ENCODE data around the gene CNR1. TPM values are rescaled to one million over a fixed set of nuclear protein-coding genes. Genes with fewer than 3 reads are reported as not detected.

CNR1 gene
- total and polyA plus RNA-seq, 7 experiments from 2014 or later, result not detected

DNA sequence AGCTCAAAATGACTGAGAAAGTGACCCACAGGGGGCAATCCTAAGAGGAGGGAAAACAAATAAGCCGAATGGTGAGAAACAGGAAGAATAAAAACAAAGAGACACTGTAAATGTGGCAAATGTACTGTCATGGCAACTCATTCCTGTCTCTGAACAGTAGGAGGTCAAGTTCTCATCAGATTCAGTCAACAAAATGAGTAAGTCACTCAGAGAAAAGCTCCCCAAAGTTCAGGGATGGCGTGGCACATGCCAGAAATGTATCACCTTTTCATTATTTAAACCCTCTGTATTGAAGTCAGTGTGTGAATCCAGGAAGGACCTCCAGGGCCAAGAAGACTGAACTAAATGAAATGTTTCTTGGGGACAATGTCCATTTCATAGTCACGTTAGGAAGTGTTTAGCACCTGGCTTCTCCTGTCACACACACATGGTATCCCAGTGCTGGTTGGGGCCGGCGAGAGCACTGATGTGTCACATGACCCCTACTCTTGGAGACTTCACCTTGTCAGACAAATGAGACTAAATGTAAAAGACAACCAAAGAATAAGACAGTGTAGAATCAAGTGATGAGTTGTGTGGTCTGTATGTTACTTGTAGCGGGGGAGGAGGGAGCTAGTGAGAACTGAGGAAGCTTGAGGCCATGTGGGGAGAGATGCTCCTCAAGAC lies 20.7 kb downstream of the CNR1 start:
- no peaks in the 10 kb centered on the region for H3K27me3 ChIP-seq (ENCODE audit: control insufficient read depth in 2 of 2, insufficient read depth in 2 of 2, low read length in 2 of 2)
- H3K4me1 ChIP-seq (ENCODE audit: control insufficient read depth in 2 of 2, insufficient read depth in 2 of 2, low read length in 2 of 2), result no peaks in the 10 kb centered on the region
- no peak overlapping the region for H3K27ac ChIP-seq (ENCODE audit: low read depth, low read length)
- CTCF ChIA-PET, result no interaction called here
- ATAC-seq (no peak), DNase-seq (no peak)
- H3K27me3 Mint-ChIP-seq, result peaks cover 0 to 23% (median 17%) of the 10 kb centered on the region in 5 donors
- intact Hi-C loops (cut with micrococcal nuclease), result no loop called here
- no peaks in the 10 kb centered on the region for H3K9me3 ChIP-seq (ENCODE audit: control insufficient read depth in 2 of 3, low read length in 3 of 3)
- no peaks in the 10 kb centered on the region for H3K4me1 Mint-ChIP-seq
- POLR2A ChIA-PET, result no interaction called here
- H3K36me3 Mint-ChIP-seq, result no peaks in the 10 kb centered on the region
- no peak overlapping the region for H3K27ac Mint-ChIP-seq
- H3K4me3 Mint-ChIP-seq, result no peak overlapping the region
- peaks cover 0 to 4% (median 0%) of the 10 kb centered on the region in 11 donors for H3K9me3 Mint-ChIP-seq
- H3K4me3 ChIP-seq (ENCODE audit: low read length), result no peak overlapping the region
- no peaks in the 10 kb centered on the region for H3K36me3 ChIP-seq (ENCODE audit: control insufficient read depth in 2 of 3, insufficient read depth in 3 of 3, low read length in 3 of 3)

- Histone ChIP-seq H3K9me3 (ENCODE audit: control insufficient read depth in 2 of 3, low read length in 3 of 3) (no peaks in the 10 kb centered on the region), H3K27me3 (ENCODE audit: control insufficient read depth in 2 of 2, insufficient read depth in 2 of 2, low read length in 2 of 2) (no peaks in the 10 kb centered on the region), H3K36me3 (ENCODE audit: control insufficient read depth in 2 of 3, insufficient read depth in 3 of 3, low read length in 3 of 3) (no peaks in the 10 kb centered on the region), H3K4me3 (ENCODE audit: low read length) (no peak overlapping the region), H3K4me1 (ENCODE audit: control insufficient read depth in 2 of 2, insufficient read depth in 2 of 2, low read length in 2 of 2) (no peaks in the 10 kb centered on the region), H3K27ac (ENCODE audit: low read depth, low read length) (no peak overlapping the region)
- H3K9me3 Mint-ChIP-seq, result peaks cover 0 to 4% (median 0%) of the 10 kb centered on the region in 11 donors
- no peak for ATAC-seq
- peaks cover 0 to 16% (median 13%) of the 10 kb centered on the region in 5 donors for H3K27me3 Mint-ChIP-seq
- ChIA-PET CTCF (no interaction called here), POLR2A (no interaction called here)
- intact Hi-C loops (cut with micrococcal nuclease), result no loop called here
- no peak overlapping the region for H3K4me3 Mint-ChIP-seq
- DNase-seq, result no peak
- no peaks in the 10 kb centered on the region for H3K36me3 Mint-ChIP-seq
- no peaks in the 10 kb centered on the region for H3K4me1 Mint-ChIP-seq
- H3K27ac Mint-ChIP-seq, result no peak overlapping the region
Measured at GRCh38 chr6:88144637-88145297, 21.4 kb downstream of the CNR1 start.

DNA sequence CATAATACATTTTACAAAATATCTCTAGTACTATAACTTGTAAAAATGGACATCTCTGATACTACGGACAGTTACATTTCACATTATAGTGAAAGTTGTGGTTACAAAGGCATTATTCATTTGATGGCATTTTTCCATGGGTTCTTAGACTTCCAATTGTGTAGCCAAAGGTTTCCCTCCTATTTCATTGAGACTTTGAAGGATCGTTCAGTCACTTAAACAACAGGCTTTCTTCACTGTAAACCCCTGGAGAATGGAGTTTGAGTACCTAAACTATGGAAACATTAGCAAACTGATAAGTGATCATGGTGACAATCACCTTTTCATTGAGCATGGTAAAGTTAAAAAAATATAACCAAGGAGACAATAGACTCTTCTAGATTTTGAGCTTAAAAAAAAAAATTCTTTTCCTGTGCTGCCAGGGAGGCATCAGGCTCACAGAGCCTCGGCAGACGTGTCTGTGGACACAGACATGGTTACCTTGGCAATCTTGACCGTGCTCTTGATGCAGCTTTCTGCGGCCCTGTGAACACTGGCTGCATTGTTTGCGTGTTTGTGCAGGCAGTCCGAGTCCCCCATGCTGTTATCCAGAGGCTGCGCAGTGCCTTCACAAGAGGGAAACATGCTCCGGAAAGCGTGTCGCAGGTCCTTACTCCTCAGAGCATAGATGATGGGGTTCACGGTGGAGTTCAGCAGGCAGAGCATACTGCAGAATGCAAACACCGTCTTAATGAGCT lies 22.6 kb downstream of the CNR1 start:
- no peaks in the 10 kb centered on the region for H3K4me1 Mint-ChIP-seq
- peaks cover 0 to 3% (median 0%) of the 10 kb centered on the region in 11 donors for H3K9me3 Mint-ChIP-seq
- no peaks in the 10 kb centered on the region for H3K36me3 Mint-ChIP-seq
- no peaks in the 10 kb centered on the region for H3K4me1 ChIP-seq (ENCODE audit: control insufficient read depth in 2 of 2, insufficient read depth in 2 of 2, low read length in 2 of 2)
- peaks cover 0 to 12% (median 6%) of the 10 kb centered on the region in 5 donors for H3K27me3 Mint-ChIP-seq
- intact Hi-C loops (cut with micrococcal nuclease), result no loop called here
- H3K9me3 ChIP-seq (ENCODE audit: control insufficient read depth in 2 of 3, low read length in 3 of 3), result no peaks in the 10 kb centered on the region
- ATAC-seq (no peak), DNase-seq (no peak)
- H3K4me3 ChIP-seq (ENCODE audit: low read length), result no peak overlapping the region
- H3K36me3 ChIP-seq (ENCODE audit: control insufficient read depth in 2 of 3, insufficient read depth in 3 of 3, low read length in 3 of 3), result no peaks in the 10 kb centered on the region
- ChIA-PET POLR2A (no interaction called here), CTCF (no interaction called here)
- no peak overlapping the region for H3K27ac ChIP-seq (ENCODE audit: low read depth, low read length)
- no peaks in the 10 kb centered on the region for H3K27me3 ChIP-seq (ENCODE audit: control insufficient read depth in 2 of 2, insufficient read depth in 2 of 2, low read length in 2 of 2)
- H3K4me3 Mint-ChIP-seq, result no peak overlapping the region
- H3K27ac Mint-ChIP-seq, result no peak overlapping the region

GRCh38 chr6:88142297-88142668 lies 23.9 kb downstream of the CNR1 start:
- ChIA-PET CTCF (no interaction called here), POLR2A (no interaction called here)
- DNase-seq, result no peak
- no peaks in the 10 kb centered on the region for H3K27me3 ChIP-seq (ENCODE audit: control insufficient read depth in 2 of 2, insufficient read depth in 2 of 2, low read length in 2 of 2)
- no peaks in the 10 kb centered on the region for H3K9me3 Mint-ChIP-seq
- peaks cover 0 to 7% (median 0%) of the 10 kb centered on the region in 5 donors for H3K27me3 Mint-ChIP-seq
- H3K36me3 ChIP-seq (ENCODE audit: control insufficient read depth in 2 of 3, insufficient read depth in 3 of 3, low read length in 3 of 3), result no peaks in the 10 kb centered on the region
- intact Hi-C loops (cut with micrococcal nuclease), result no loop called here
- no peaks in the 10 kb centered on the region for H3K4me1 Mint-ChIP-seq
- H3K36me3 Mint-ChIP-seq, result no peaks in the 10 kb centered on the region
- no peak overlapping the region for H3K27ac ChIP-seq (ENCODE audit: low read depth, low read length)
- no peak overlapping the region for H3K27ac Mint-ChIP-seq
- ATAC-seq, result no peak
- H3K4me1 ChIP-seq (ENCODE audit: control insufficient read depth in 2 of 2, insufficient read depth in 2 of 2, low read length in 2 of 2), result no peaks in the 10 kb centered on the region
- no peak overlapping the region for H3K4me3 ChIP-seq (ENCODE audit: low read length)
- H3K9me3 ChIP-seq (ENCODE audit: control insufficient read depth in 2 of 3, low read length in 3 of 3), result no peaks in the 10 kb centered on the region
- no peak overlapping the region for H3K4me3 Mint-ChIP-seq

DNA sequence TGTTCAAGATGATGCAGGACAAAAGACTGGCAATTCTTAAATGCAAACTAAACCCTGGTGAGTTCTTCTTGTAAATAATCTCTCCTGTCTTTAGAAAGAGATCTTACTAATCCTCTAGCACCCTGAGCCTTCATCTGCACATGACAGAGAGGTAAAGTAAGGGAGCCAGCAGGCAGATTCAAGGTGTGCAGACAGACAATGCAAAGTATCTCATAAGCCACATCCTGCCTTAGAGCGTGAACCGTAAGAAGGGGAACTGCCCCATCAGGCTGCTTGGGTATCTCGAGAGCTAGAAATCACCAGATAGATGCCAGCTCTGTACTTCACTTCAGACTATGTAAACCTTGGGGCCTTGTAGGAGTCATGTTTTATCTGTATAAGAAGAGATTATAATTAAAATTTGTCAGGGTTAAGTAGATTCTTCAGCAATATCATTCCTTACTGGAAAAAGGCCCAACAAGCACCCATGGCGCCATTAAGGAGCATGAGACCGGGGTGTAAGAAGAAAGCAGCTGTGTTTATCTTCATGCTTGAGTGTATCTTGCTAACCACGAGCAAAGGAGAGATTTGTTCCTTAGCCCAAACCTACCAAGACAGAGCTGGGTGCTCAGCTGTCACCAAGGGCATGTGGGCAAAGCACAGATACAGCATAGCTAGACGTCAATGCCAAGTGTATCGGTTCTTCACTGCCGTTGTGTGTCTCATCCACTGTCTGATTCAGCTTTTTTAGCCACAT lies 24.4 kb downstream of the CNR1 start:
- DNase-seq, result no peak

GRCh38 chr6:88137915-88138314 lies 28.2 kb downstream of the CNR1 start:
- no peaks in the 10 kb centered on the region for H3K4me1 Mint-ChIP-seq
- no peaks in the 10 kb centered on the region for H3K9me3 ChIP-seq (ENCODE audit: control insufficient read depth in 2 of 3, low read length in 3 of 3)
- no peaks in the 10 kb centered on the region for H3K4me1 ChIP-seq (ENCODE audit: control insufficient read depth in 2 of 2, insufficient read depth in 2 of 2, low read length in 2 of 2)
- no peaks in the 10 kb centered on the region for H3K36me3 Mint-ChIP-seq
- H3K27me3 ChIP-seq (ENCODE audit: control insufficient read depth in 2 of 2, insufficient read depth in 2 of 2, low read length in 2 of 2), result no peaks in the 10 kb centered on the region
- H3K4me3 Mint-ChIP-seq, result no peak overlapping the region
- DNase-seq (no peak), ATAC-seq (no peak)
- H3K4me3 ChIP-seq (ENCODE audit: low read length), result no peak overlapping the region
- no peaks in the 10 kb centered on the region for H3K9me3 Mint-ChIP-seq
- H3K27ac Mint-ChIP-seq, result no peak overlapping the region
- peaks cover 0 to 15% (median 6%) of the 10 kb centered on the region in 5 donors for H3K27me3 Mint-ChIP-seq
- no peak overlapping the region for H3K27ac ChIP-seq (ENCODE audit: low read depth, low read length)
- CTCF ChIA-PET, result no interaction called here
- H3K36me3 ChIP-seq (ENCODE audit: control insufficient read depth in 2 of 3, insufficient read depth in 3 of 3, low read length in 3 of 3), result no peaks in the 10 kb centered on the region
- intact Hi-C loops (cut with micrococcal nuclease), result no loop called here
- POLR2A ChIA-PET, result no interaction called here

More for the DNA sequence above, 24.4 kb downstream of the CNR1 start:
- Histone ChIP-seq H3K9me3 (ENCODE audit: control insufficient read depth in 2 of 3, low read length in 3 of 3) (no peaks in the 10 kb centered on the region), H3K4me1 (ENCODE audit: control insufficient read depth in 2 of 2, insufficient read depth in 2 of 2, low read length in 2 of 2) (no peaks in the 10 kb centered on the region), H3K36me3 (ENCODE audit: control insufficient read depth in 2 of 3, insufficient read depth in 3 of 3, low read length in 3 of 3) (no peaks in the 10 kb centered on the region), H3K27ac (ENCODE audit: low read depth, low read length) (no peak overlapping the region), H3K27me3 (ENCODE audit: control insufficient read depth in 2 of 2, insufficient read depth in 2 of 2, low read length in 2 of 2) (no peaks in the 10 kb centered on the region), H3K4me3 (ENCODE audit: low read length) (no peak overlapping the region)
- intact Hi-C loops (cut with micrococcal nuclease), result no loop called here
- peak; percentile 65 for ATAC-seq
- Mint-ChIP-seq H3K36me3 (no peaks in the 10 kb centered on the region), H3K27me3 (peaks cover 0 to 7% (median 5%) of the 10 kb centered on the region in 5 donors), H3K4me1 (no peaks in the 10 kb centered on the region), H3K9me3 (no peaks in the 10 kb centered on the region), H3K4me3 (no peak overlapping the region), H3K27ac (no peak overlapping the region)
- POLR2A ChIA-PET, result no interaction called here
- CTCF ChIA-PET, result no interaction called here

Measured in naive thymus-derived CD4-positive, alpha-beta T cell (primary cell).